HL-60 (cell line): ENCODE data around the gene IFFO2.
A peak's percentile ranks its signal among the peaks of the same experiment; 100 is the strongest.

ENCODE experiments used
- DNase-seq, 2 experiments: peaks; one replicate each; pipeline ENCODE4 v3.0.0-alpha.2; 2010 to 2020; ENCODE audit warnings: low read depth in 1 of 2, low spot score in 1 of 2
- H3K27ac ChIP-seq: fragments of 250-450 bp; sonication (Bioruptor Pico); replicated peaks from 2 replicates; pipeline ENCODE4 v1.5.1; 2020; ENCODE audit warnings: mild to moderate bottlenecking, moderate library complexity
- H3K27me3 ChIP-seq: fragments of 250-450 bp; sonication (Bioruptor Pico); 2 replicates; pipeline ENCODE4 v1.5.1; 2021; ENCODE audit warnings: mild to moderate bottlenecking, moderate library complexity; ENCODE audit not compliant: insufficient read depth, poor library complexity, severe bottlenecking
- H3K4me3 ChIP-seq: replicated peaks from 2 replicates; pipeline ENCODE4 v1.5.1; 2011; ENCODE audit warnings: mild to moderate bottlenecking, control low read depth, low read length; ENCODE audit not compliant: insufficient read depth
- GABPA ChIP-seq: IDR thresholded peaks from 2 replicates; pipeline ENCODE4 v1.6.1; 2012; ENCODE audit warnings: low read depth
- POLR2AphosphoS5 ChIP-seq: IDR thresholded peaks from 2 replicates; pipeline ENCODE4 v1.6.1; 2012; ENCODE audit warnings: low read depth
- SPI1 ChIP-seq: IDR thresholded peaks from 2 replicates; pipeline ENCODE4 v1.6.1; 2012; ENCODE audit warnings: low read depth, mild to moderate bottlenecking, borderline replicate concordance
- TF ChIP-seq, protein P1 (sequence below): IDR thresholded peaks from one replicate; pipeline ENCODE4 v1.5.1; 2011; ENCODE audit warnings: low read length, control low read depth, inconsistent platforms; ENCODE audit not compliant: insufficient read depth
- TF ChIP-seq, protein P2 (sequence below): IDR thresholded peaks from 2 replicates; pipeline ENCODE4 v1.6.1; 2012; ENCODE audit warnings: low read depth; ENCODE audit not compliant: insufficient replicate concordance

The IFFO2 gene

DNA sequence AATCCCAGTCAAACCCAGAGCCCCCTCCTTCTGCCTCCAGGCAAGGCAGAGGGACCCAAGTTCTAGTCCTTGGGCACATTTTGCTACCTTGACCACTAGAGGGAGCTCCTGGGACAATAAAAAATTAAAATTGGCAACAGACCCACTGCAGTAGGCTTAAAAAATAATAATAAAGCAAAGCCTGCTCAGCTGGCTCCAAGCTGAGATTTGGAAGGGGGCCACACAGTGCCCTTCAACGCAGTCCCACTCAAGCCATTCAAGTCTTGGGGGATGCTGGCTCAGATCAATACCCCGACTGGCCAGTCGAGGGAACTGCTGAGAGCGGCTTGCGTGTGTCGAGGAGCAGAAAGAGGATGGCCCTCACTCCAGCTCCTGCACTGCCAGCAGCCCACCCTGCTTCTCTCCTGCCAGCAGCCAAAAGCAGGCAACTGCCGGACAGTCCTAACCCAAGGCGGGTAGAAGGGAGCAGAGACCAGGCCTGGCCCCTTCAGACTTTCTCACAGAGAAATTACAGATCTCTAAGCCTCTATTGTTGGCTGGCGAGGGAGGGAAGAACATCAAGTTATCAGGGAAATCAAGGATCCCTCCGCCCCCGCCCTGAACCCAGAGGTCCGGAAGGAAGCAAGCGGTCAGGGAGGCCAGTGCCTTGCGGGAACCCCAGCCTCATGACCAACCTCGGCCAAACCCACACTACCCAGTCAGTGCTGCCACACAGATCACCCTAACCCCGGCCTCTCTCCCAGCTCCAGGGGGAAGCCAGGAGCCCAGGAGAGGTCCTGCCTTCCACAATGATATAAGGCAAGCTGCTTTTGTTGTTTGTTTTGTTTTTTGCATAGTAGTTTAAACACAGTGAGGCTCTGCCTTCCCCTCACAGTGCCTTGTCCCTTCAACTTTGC is 49.2 kb downstream of the IFFO2 start:
- DNase-seq, result peak in 1 of 2 experiments; percentile 67
- peak overlapping the region; percentile 83 for H3K27ac ChIP-seq

DNA sequence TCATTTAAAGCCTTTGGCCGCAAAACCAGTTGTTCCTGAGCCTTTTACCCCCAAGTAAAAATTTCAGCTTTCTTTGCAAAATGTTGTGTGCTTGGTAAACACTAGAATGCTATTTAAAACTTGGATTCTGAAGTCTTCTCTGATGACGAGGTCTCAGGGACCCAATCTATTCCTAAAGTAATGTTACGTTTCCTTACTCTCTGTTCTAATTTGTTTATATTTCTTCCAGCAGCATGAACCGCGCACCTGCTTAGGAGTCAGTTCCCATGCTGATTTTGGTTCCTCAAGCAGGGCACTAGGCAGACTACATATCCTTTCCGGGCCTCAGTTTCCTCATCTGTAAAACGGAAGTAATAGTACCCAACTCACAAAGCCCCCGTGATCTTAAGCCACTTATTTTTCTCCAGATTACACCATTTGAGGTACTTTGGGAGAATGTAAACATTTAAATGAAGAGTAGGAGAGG is 53.2 kb downstream of the IFFO2 start:
- H3K4me3 ChIP-seq, result peak overlapping the region; percentile 60
- TF ChIP-seq, protein P1, sequence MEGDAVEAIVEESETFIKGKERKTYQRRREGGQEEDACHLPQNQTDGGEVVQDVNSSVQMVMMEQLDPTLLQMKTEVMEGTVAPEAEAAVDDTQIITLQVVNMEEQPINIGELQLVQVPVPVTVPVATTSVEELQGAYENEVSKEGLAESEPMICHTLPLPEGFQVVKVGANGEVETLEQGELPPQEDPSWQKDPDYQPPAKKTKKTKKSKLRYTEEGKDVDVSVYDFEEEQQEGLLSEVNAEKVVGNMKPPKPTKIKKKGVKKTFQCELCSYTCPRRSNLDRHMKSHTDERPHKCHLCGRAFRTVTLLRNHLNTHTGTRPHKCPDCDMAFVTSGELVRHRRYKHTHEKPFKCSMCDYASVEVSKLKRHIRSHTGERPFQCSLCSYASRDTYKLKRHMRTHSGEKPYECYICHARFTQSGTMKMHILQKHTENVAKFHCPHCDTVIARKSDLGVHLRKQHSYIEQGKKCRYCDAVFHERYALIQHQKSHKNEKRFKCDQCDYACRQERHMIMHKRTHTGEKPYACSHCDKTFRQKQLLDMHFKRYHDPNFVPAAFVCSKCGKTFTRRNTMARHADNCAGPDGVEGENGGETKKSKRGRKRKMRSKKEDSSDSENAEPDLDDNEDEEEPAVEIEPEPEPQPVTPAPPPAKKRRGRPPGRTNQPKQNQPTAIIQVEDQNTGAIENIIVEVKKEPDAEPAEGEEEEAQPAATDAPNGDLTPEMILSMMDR, result no peak
- no peak for TF ChIP-seq SPI1
- TF ChIP-seq GABPA, result no peak
- TF ChIP-seq, protein P2, sequence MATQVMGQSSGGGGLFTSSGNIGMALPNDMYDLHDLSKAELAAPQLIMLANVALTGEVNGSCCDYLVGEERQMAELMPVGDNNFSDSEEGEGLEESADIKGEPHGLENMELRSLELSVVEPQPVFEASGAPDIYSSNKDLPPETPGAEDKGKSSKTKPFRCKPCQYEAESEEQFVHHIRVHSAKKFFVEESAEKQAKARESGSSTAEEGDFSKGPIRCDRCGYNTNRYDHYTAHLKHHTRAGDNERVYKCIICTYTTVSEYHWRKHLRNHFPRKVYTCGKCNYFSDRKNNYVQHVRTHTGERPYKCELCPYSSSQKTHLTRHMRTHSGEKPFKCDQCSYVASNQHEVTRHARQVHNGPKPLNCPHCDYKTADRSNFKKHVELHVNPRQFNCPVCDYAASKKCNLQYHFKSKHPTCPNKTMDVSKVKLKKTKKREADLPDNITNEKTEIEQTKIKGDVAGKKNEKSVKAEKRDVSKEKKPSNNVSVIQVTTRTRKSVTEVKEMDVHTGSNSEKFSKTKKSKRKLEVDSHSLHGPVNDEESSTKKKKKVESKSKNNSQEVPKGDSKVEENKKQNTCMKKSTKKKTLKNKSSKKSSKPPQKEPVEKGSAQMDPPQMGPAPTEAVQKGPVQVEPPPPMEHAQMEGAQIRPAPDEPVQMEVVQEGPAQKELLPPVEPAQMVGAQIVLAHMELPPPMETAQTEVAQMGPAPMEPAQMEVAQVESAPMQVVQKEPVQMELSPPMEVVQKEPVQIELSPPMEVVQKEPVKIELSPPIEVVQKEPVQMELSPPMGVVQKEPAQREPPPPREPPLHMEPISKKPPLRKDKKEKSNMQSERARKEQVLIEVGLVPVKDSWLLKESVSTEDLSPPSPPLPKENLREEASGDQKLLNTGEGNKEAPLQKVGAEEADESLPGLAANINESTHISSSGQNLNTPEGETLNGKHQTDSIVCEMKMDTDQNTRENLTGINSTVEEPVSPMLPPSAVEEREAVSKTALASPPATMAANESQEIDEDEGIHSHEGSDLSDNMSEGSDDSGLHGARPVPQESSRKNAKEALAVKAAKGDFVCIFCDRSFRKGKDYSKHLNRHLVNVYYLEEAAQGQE, result no peak
- TF ChIP-seq POLR2AphosphoS5, result no peak
- DNase-seq, result no peak
- H3K27ac ChIP-seq, result peak overlapping the region; percentile 100
- H3K27me3 ChIP-seq, result no peaks in the 10 kb centered on the region

More for the DNA sequence above, 49.2 kb downstream of the IFFO2 start:
- H3K27me3 ChIP-seq, result no peaks in the 10 kb centered on the region
- TF ChIP-seq SPI1, result no peak
- TF ChIP-seq, protein P1, result peak; percentile 25
- H3K4me3 ChIP-seq, result no peak overlapping the region

DNA sequence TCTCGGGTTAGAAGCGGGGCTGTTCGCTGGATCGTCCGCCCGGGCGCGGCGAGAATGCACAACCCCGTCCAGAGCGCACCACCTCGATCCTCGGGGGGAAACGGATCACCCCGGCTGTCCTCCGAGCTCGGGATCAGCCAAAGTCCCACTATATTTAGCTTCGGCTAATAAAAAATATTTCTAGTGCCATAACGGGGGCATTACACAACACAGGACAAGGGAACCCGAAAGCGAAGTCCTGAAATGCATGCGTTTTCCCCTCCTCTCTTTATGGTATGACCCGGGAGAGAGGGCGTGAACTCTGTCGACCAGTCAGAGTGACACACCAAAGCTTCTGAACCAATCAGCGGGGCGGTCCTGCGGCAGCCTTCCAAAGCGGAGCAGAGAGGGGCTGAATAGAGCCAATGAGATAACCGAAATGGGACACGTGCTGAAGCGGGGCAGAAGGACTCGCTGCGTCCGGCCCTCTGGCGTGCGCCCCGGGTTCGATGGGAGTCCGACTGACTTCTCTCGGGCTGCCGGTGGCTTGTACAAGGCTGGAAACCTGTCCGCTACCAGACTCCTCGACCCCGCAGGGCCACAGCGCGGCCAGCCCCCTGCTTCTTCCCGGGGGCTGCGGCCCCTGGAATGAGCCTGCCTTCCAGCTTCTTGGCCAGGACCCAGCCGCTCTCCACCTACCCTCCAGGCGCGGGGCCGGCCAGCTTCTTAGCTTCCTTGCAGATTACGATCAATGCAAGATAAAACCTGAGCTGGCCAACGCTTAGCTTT is 53.8 kb downstream of the IFFO2 start, which contains the start of gene ALDH4A1:
ALDH4A1 (minus strand) TSS at position 33 of the 768 bp plus-strand sequence; CDS start at position 1, 32 bp downstream.
- no peaks in the 10 kb centered on the region for H3K27me3 ChIP-seq
- DNase-seq, result peak; percentile 96 to 99
- H3K27ac ChIP-seq, result peak within 1 kb of the TSS; percentile 100
- H3K4me3 ChIP-seq, result peak within 1 kb of the TSS; percentile 94
- TF ChIP-seq GABPA (no peak), POLR2AphosphoS5 (peak; percentile 62; the same call in 1 of the 2 replicates), SPI1 (no peak)
- TF ChIP-seq, protein P2, result peak; percentile 17
- TF ChIP-seq, protein P1, result no peak
